Gastrocnemius medialis (tissue), 4 donors: ENCODE results near the gene CEMP1. TPM values are rescaled to one million over a fixed set of nuclear protein-coding genes. Genes with fewer than 3 reads are reported as not detected.
"Not testable (repeated sequence)": the region's sequence is repeated elsewhere in the genome, so short reads cannot be mapped to it uniquely, and the experiment has no call there.

Experiments
- ATAC-seq, 2 donors: fragments of 150-250 bp; one replicate each; pipeline ENCODE4 v1.9.1; 2016
- DNase-seq, 2 donors: peaks; one replicate each; pipeline ENCODE4 v3.0.0-alpha.2; 2019
- H3K27ac ChIP-seq, 4 donors: fragments of 200-600 bp; sonication (generic); 1 replicate in 1 of 4; 2 replicates in 3 of 4; pipeline ENCODE4 v1.5.1; 2016 to 2018; ENCODE audit warnings: mild to moderate bottlenecking in 2 of 4, moderate library complexity in 1 of 4
- H3K27me3 ChIP-seq, 3 donors: fragments of 200-600 bp; sonication (generic) in 2 of 3; 1 replicate in 1 of 3; 2 replicates in 2 of 3; pipeline versions ENCODE4 v1.5.1 to v1.6.0; 2016 to 2019; ENCODE audit warnings: mild to moderate bottlenecking in 1 of 3, moderate library complexity in 1 of 3
- H3K36me3 ChIP-seq, 2 donors: fragments of 200-600 bp; sonication (generic) in 1 of 2; one replicate each; pipeline ENCODE4 v1.5.1; 2017 to 2018
- H3K4me1 ChIP-seq, 2 donors: fragments of 200-600 bp; sonication (generic) in 1 of 2; one replicate each; pipeline ENCODE4 v1.5.1; 2016 to 2017; ENCODE audit warnings: mild to moderate bottlenecking in 2 of 2
- H3K4me3 ChIP-seq, 4 donors: fragments of 200-600 bp; sonication (generic) in 3 of 4; 1 replicate in 1 of 4; 2 replicates in 3 of 4; pipeline ENCODE4 v1.5.1; 2016 to 2019; ENCODE audit warnings: mild to moderate bottlenecking in 2 of 4
- H3K9me3 ChIP-seq, 3 donors: fragments of 200-600 bp; sonication (generic) in 2 of 3; 1 replicate in 1 of 3; 2 replicates in 2 of 3; pipeline ENCODE4 v1.5.1; 2016 to 2019
- CTCF ChIP-seq, 5 experiments: fragments of 450-650 bp in 3 of 5; fragments of 200-600 bp in 2 of 5; sonication (generic) in 2 of 5; IDR thresholded peaks in 4 of 5; conservative IDR thresholded peaks in 1 of 5; 1 replicate in 4 of 5; 2 replicates in 1 of 5; pipeline ENCODE4 v1.5.1; 2016 to 2019; ENCODE audit warnings: antibody characterized with exemption in 5 of 5, mild to moderate bottlenecking in 3 of 5, moderate library complexity in 3 of 5
- POLR2A ChIP-seq, 2 donors: fragments of 450-650 bp; IDR thresholded peaks; one replicate each; pipeline ENCODE4 v1.6.1; 2017; ENCODE audit warnings: antibody characterized with exemption in 2 of 2, mild to moderate bottlenecking in 2 of 2, moderate library complexity in 2 of 2
- in situ Hi-C, 4 donors: fragments of 200-750 bp; cut with MboI; loops; one replicate each; pipeline versions ENCODE4 v1.15.0 to v1.8.0; 2017; ENCODE audit warnings: low sequenced_read_pairs in 4 of 4
- intact Hi-C: fragments of 100-400 bp; cut with DNase I; formaldehyde crosslinking; loops from one replicate; pipeline ENCODE4 v1.15.1; 2023; ENCODE audit warnings: low total_unique reads
- total RNA-seq, 4 donors: library from RNA; depleted of rRNA; stranded (reverse); fragments of >200 nt; gene quantifications; one replicate each; pipeline versions ENCODE4 v1.1.0 to v1.2.3, GENCODE V29; 2016

Gene CEMP1
- total RNA-seq, 4 donors from 2014 or later, result not detected

- in situ Hi-C loops (no loop called here), intact Hi-C loops (loop anchor here (5.0 to 10.0 kb wide), 5 partner anchors 61 to 589 kb away; partner anchors contain the start of genes MSRB1, SRRM2 and ZNF598)
- Histone ChIP-seq H3K27ac (peak overlapping the region in 2 of 4 donors; percentile 95 to 97), H3K9me3 (no peaks in the 10 kb centered on the region), H3K36me3 (peaks cover 0 to 3% of the 10 kb centered on the region in 2 donors), H3K4me3 (no peak overlapping the region), H3K27me3 (no peaks in the 10 kb centered on the region), H3K4me1 (peaks cover 4 to 18% of the 10 kb centered on the region in 2 donors)
- DNase-seq (no peak), ATAC-seq (no peak)
- TF ChIP-seq CTCF (IDR thresholded peaks at IDR 0.05 in 4 of 5, conservative IDR thresholded peaks at IDR 0.05 in 1 of 5) (no peak), POLR2A (IDR thresholded peaks at IDR 0.05) (no peak)
Measured at GRCh38 chr16:2533912-2534311, 2.7 kb upstream of the CEMP1 start.

- in situ Hi-C loops, H3K36me3 ChIP-seq, ATAC-seq, H3K9me3 ChIP-seq, H3K27me3 ChIP-seq, DNase-seq: not testable (repeated sequence)
- intact Hi-C loops, result loop anchor here (5.0 to 10.0 kb wide), 5 partner anchors 62 to 588 kb away; partner anchors contain the start of genes MSRB1, SRRM2 and ZNF598
- Histone ChIP-seq H3K27ac (peak overlapping the region; percentile 95 to 99 (median 98)), H3K4me1 (peaks cover 0 to 14% of the 10 kb centered on the region in 2 donors), H3K4me3 (peak overlapping the region; percentile 75 to 93 (median 85))
Measured at GRCh38 chr16:2533142-2533755, 2.0 kb upstream of the CEMP1 start.

- TF ChIP-seq POLR2A (IDR thresholded peaks at IDR 0.05) (no peak), CTCF (IDR thresholded peaks at IDR 0.05 in 4 of 5, conservative IDR thresholded peaks at IDR 0.05 in 1 of 5) (no peak)
- intact Hi-C loops, result loop anchor here (1.0 to 10.0 kb wide), 6 partner anchors 12 to 588 kb away; partner anchors contain the start of genes AMDHD2, MSRB1, SRRM2 and ZNF598
- ATAC-seq (peak; percentile 52 to 53), DNase-seq (peak; percentile 47 to 82)
- H3K36me3 ChIP-seq, result peaks cover 0 to 16% of the 10 kb centered on the region in 2 donors
- no peaks in the 10 kb centered on the region for H3K9me3 ChIP-seq
- peaks cover 0 to 14% of the 10 kb centered on the region in 2 donors for H3K4me1 ChIP-seq
- H3K27me3 ChIP-seq, result no peaks in the 10 kb centered on the region
- H3K27ac ChIP-seq, result peak overlapping the region; percentile 95 to 99 (median 98)
- in situ Hi-C loops, result no loop called here
- H3K4me3 ChIP-seq, result peak overlapping the region; percentile 75 to 93 (median 85)
Measured at GRCh38 chr16:2532494-2533141, 1.4 kb upstream of the CEMP1 start.

- H3K27me3 ChIP-seq, result no peaks in the 10 kb centered on the region
- ATAC-seq (peak; percentile 80 to 86), DNase-seq (peak; percentile 98 to 99)
- in situ Hi-C loops, result no loop called here
- H3K4me3 ChIP-seq, result peak overlapping the region; percentile 75 to 93 (median 85)
- H3K36me3 ChIP-seq, result peaks cover 0 to 20% of the 10 kb centered on the region in 2 donors
- TF ChIP-seq CTCF (IDR thresholded peaks at IDR 0.05 in 4 of 5, conservative IDR thresholded peaks at IDR 0.05 in 1 of 5), result no peak
- TF ChIP-seq POLR2A (IDR thresholded peaks at IDR 0.05), result peak; percentile 79 to 83
- H3K27ac ChIP-seq, result peak overlapping the region; percentile 95 to 99 (median 98)
- peaks cover 0 to 11% of the 10 kb centered on the region in 2 donors for H3K4me1 ChIP-seq
- intact Hi-C loops, result loop anchor here (1.0 to 10.0 kb wide), 6 partner anchors 12 to 587 kb away; partner anchors contain the start of genes AMDHD2, MSRB1, SRRM2 and ZNF598
- H3K9me3 ChIP-seq, result no peaks in the 10 kb centered on the region
Measured at GRCh38 chr16:2531696-2532493, 687 bp upstream of the CEMP1 start.
